DMS153 (cell line): Measurements from ENCODE around the gene EPB41L3.
"Not testable (repeated sequence)": the region's sequence is repeated elsewhere in the genome, so short reads cannot be mapped to it uniquely, and the experiment has no call there.

Experiments
- DNase-seq: peaks from one replicate; lab custom pipeline; 2025; lab: John Stamatoyannopoulos, UW

EPB41L3 gene

DNA sequence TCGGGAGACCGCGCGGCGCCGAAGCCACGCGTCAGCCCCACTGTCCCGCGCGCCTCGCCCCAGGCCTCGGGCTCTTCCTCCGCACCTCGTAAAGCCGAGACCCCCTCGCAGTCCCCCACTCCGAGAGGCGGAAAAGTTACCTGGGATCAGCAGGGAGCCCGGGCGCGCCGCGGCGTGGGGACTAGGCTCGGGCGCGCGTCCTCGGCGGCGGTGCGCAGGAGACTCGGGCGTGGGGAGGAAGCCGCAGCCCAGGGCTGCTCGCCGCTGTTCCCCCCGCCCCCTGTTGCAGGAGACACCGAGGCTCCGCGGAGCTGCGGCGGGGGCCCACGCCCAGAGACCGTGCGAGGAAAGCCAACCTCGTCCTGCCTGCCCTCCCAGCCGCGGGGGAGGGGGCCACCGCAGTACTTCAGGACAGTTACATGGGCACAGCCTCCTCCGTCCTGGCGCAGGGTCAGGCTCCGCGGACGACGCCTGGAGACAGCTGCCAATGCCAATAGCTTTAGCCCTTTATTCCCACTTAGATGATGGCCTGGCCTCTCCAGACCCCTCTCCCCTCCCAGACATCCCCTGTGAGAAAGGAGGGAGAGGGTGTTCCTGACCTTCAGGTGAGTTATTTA, at the start of gene EPB41L3:
Gene EPB41L3, minus strand, starts transcription at position 225 of the 617 bp plus-strand sequence. CDS start 54,814 bp downstream, outside the sequence.
- DNase-seq = no peak

DNA sequence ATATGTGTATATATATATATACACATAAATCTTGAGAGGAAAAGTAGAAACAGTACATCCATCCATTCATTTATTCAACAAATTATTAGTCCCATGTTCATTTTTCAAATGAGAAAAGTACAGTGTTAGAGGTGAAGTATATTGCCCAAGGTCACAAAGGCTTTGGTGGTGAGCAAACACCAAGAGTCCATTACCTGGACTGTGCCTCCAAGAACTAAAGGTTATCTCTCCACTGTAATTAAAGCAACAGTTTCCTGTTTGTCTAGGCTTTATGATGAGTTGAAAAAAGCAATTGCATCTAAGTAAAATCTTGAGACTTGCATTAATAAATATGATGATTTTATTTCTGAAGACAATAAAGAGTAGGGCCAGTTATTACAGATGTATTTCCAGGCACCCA, 44.7 kb upstream of the EPB41L3 start:
- no peak for DNase-seq

DNA sequence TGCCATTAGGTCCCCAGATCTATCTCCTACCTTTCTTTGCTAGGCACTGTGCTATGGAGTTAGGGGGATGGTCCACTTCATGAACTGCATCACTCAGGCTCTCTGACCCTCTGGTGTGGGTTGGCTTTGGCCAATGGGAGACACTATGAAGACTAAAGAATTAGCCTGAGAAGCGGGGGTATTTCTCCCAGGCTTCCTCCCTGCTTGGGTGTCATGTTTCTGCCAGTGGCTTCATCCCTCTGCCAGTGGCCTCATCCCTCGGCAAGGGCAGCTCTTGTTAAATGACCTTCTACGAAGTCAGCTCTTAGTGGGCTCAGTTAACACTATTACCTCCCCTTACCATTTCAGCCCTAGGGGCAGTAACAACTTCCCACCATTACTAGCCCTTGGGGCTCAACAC, 41.9 kb upstream of the EPB41L3 start:
- DNase-seq = no peak

DNA sequence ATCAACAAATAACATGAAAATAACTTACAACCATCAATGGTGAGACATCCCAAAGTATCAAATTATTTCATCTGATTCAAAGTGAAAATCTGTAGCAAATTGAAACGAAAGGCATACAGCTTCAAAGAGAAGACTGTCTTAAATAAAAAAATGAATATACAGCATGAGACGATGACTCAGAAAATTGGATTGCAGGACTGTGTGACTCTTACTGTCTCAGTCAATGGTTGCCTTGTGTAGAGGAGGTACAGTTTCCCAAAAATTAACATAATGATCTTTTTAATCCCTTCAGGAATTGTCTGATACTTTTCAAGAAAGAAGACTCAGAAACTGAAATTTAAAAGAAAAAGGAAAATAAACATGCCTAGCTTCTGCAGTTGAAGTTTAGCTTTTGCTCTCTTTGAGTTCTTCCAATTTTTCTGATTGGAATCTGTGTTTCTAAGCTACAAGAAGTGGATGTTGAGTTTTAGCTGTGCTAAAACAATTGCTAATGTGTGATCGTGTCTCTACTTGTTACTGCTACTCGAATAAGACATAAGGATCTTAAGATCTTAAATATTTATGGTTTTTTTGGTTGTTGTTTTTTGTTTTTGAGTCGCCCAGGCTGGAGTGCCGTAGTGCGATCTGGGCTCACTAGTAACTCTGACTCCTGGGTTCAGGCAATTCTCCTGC, 41.1 kb upstream of the EPB41L3 start:
- no peak for DNase-seq

DNA sequence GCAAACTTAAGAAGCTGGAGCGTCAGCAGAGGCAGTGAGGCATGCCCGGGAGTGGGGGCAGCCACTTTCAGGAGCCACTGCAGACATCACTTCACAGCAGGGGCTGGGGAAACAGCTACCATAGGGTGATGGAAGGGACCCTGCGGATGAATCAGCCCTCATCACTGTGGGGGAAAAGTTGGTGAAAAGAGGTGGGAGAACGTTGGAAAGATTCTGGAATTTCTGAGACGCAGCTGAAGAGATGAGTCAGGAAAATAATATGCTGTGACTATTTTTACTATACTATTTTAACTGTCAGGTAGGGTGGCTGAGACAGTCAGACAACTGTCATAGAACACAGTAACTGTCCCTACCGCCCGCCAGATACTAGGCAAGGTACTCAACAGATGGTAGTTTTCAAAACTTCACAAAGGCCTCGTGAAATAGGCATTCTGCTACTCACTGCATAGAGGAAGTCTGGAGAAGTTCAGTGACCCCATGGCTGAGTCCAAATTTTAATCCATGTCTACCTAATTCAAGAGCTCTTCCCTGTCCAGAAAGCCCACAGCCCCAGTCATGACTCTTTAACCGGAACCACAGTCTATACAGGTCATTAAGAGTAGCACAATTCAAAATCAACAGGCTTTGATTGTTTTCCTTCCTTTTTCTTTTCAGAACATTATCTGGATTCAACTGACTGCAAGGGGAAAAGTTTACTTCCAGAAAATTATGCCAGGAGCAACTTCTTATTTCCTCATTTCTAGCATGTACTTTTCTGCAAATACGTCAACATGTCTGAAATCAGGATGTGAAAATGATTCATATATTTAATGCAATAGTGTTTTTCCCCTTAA, 39.3 kb upstream of the EPB41L3 start:
- no peak for DNase-seq

DNA sequence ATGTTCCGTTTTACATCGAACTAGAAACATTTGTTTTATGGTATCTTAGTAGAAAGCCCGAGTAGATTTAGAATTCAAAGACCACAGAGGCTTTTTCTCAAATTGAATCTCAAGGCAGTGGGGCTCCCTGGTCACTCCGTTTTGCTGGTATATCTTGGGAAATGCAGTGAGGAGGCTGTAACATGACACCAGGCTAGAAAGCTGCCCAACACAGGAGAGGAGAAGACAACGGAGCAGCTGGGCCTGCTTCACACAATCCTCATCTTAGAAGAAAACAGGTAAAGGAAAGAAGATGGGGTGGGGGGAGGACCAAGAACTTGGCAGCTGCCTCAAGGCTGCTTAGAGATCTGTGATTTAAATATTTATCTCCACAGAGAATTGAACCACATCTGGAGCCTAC, 38.3 kb upstream of the EPB41L3 start:
- no peak for DNase-seq

DNA sequence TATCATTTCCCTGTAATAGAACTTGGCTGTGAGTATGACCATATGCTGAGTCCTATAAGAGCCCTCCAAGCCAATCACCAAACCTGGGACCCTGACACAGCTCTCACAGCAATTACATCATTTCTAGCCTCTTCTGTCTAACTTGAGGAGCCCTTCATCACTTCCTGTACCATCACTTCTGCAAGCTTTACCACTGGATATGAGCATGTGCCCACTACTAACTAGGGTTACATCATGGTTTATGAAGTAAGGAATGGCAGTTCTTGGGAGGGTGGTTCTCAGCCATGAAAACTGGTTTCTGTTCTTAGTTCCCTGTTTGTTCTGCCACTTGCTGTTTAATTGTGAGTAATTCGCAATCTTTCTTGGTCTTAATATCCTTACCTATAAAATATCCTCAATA, 31.0 kb upstream of the EPB41L3 start:
- DNase-seq = no peak

DNA sequence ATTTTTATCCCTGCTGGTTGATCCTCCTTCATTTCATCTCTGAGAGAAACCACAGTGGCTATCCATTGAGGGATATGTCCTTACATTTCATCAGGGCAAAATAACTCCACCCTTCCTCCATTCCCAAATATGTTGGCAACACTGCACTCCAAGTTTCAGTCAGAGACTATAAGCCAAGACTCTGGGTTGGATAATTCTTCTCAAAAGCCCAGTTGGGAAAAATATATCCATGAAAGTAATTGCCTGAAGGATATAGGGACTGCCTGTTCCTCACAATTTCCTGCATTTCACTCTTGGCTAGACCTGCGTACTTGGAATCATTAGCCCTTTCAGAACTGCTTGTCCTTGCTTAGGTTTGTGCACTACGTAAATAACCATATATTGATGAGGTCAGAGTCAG, 27.9 kb upstream of the EPB41L3 start:
- no peak for DNase-seq

DNA sequence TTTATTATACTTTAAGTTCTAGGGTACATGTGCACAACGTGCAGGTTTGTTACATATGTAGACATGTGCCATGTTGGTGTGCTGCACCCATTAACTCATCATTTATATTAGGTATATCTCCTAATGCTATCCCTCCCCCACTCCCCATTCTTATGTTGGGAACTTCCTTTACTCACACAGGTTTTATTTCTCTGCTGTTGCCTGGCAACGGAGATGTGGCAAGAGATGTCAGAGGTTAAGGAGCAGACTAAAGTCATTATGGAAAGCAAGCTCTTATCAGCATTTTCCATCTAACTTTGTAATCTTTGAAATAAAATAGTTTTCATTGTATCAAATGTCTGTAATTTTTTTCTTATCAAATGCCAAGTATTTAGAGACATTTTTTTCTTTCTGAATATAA, 26.8 kb upstream of the EPB41L3 start:
- DNase-seq = not testable (repeated sequence)

DNA sequence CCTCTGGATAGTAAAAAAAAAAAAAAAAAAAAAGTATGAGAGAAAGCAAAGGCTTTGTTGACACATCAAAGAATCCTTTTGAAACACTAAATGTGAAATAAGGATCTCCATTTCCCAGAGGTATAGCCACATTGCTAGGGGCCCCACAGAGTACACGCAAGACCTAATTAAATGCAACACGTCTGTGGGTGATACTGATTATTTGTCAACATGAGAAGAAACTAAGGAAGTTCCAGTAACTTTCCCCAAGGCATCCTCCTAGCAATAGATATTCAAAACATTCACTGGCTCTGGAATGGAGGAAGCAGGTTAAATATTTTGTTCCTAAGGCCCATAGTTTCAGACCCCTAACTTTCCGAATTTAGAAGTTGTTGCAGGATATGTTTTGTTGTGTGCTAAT, 24.6 kb upstream of the EPB41L3 start:
- no peak for DNase-seq

DNA sequence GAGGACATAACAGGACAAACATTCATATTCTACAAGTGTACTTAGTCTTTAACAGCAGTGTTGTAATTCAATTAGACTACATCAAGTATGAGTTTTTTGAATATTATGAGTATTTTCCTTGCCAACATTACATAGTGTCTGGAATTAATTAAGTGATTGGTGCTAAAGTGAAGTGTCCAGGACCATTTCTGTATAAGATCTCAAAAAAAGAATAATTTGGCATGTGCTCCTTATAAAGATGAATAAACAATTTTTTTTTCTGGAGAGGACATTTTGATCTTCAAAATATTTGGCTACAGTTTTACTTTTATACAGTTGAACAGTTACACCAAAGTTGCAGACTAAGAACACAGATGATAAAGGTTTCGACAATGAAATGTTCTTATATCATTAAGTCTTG, 15.1 kb upstream of the EPB41L3 start:
- no peak for DNase-seq

DNA sequence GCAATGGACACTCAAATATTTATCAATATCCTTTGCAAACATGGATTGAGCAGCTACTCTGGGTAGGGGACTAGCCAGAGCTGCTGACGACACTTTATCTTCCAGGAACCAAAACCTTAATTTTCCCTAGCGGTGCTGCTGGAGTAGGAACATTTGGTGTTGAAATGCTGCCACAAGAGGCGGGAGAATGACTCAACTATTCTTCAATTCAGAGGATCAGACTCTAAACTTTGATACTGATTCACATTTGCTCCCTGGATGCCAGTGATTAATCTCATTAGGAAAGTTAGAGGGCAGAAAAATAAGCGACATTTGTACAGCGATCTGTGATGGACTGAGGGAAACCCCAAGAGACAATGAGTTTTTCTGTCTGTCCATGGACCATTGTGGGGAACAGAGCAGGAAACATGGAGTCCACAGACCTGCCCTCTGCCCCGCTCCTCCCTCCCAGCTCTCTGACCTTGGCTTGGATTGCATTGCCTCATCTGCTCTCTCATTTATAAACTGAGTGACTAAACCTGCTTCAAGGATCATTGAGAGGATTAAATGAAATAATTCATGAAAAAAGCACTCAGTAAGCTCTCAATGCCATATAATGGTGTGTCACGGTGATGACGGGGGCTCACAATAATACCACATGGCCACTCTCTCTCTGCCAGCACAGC, 12.6 kb upstream of the EPB41L3 start:
- no peak for DNase-seq

DNA sequence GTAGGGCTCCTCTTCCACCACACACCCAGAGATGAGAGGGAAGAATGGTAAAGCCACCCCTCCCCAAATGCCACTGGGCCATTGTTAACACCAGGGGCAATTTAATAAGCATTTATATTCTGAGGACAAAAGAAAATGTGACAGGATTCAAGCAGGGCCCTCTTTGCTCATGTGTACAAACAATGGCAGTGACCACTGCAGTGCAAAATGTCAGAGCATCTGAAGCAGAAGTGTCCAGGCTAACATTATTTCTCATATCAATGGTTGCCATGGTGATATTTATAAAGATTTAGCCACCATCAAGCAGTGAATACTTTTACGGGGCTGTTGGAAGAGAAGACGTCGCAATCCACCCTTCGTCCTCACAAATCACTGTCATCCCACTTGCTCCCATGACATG, 10.8 kb upstream of the EPB41L3 start:
- no peak for DNase-seq

DNA sequence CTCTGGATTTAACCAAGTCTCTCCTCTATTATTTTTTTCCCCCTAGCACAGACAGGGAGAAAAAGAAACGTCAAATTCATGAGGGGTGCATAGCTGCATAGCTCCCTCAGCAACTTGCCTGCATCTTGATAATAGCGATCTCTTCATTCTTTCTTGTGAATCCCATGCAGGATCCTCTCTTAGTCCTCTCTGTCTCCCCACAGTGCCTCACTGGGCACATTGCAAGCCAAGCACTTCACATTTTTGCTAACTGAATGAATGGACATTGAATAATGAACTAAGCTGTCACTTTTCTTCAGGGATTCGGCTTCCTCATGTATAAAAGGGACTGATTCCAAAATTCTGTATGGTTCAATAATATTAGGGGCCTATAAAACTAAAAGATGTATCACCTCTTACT, 2.9 kb upstream of the EPB41L3 start:
- no peak for DNase-seq

DNA sequence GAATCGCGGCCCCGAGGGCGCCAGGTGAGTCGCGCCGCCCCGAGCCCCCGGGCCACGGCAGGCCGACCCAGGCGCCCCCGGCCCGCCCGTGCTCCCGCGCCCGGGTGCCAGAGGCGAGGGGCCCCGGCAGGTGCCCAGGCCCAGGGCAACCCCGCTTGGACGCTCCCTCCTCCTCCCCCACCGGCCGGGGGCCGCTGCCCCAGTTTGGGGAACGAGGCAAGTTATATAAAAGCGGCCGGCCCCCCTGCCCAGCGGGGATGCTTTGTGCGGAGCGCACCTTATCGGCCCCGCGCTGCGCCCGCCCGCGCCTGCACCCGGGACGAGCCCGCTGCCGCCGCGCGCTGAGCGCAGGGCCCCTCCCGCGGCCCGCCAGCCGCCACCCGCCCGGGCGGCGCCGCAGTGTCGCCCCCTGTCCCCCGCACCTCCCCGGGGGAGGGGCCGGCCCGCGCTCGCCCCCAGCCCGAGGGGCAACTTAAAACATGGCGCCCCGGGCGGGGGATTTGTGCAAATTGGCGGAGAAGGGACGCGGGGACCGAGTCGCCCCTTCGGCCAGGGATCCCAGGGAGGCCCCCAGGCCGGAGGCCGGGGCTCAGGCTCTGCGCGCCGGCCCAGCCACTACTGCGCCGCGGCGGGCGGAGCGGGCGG, 639 bp downstream of the EPB41L3 start:
- DNase-seq = no peak

DNA sequence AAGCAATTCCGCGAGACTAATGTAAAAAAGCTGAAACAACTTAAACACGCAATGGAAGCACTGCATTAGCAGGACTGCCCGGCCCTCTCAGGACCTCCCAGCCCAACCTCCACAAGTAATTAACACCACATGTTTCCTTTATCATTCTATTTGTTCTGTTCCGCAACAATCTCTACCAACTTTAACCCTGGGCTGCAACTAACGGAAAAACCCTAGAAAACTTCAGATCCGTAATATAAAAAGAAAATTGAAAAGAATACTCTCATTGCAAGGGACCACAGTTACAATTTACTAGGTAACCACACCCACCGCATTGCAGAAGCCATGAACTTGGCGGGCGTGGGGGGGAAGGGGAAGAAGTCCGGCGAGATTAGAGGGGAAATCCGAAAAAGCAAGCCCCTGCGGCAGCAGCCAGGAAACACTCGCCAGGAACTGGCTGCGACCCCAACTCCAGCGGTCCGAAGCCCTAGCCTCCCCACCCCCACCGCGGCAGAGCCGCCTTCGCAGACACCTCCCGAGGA, 1.2 kb downstream of the EPB41L3 start:
- DNase-seq = no peak

DNA sequence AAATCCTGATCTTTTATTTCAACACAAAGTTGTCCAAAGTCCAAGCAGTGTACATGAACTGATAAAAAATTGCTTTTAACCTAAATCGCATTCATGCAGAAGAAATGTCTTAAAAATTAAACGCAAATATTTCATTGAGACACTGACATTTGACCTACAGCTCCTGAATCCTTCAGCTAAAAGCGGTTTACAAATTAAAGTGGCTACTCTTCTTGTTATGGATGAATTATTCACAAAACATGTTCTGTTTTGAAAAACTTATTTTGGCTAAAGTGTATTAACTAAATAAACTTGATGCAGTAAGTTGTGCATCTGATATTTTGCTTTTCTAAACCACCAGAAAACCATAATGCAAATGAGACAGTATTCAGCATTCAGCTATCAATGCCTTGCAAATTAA, 2.2 kb downstream of the EPB41L3 start:
- no peak for DNase-seq

DNA sequence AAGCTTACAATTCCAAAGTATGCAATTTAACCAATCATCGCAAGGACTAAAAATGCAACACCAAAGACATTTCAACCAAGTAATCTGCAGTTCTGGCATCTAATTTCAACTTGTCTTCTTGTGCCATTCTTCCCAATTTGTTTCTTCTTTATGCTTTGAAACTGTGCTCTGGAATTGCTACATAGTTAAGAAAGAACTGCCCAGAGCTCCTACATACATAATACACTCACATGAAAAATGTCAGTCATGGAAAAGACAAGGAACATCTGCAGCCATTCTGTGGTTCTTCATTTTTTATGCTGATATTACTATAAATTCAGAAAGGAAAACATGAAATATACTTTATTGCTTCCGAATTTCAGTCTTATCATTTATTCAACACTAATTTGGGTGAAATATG, 4.4 kb downstream of the EPB41L3 start:
- DNase-seq = no peak

DNA sequence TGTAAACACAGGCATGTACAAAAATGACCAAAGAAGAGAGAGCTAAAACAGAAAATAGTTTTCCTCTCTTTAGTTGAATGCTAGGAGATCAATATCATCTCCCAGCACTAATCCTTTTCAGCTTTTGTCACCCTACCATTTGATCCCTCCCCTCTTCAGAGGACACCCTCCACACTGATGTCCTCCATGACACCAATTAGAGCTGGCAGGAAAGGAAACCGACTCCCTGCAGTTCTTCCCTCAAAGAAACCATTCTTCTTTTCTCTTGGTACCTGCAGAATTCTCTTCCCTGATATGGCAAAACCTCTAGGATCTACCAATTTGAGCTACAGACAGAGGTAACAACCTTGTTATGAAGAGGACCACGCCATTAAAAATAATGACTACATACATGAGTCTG, 5.3 kb downstream of the EPB41L3 start:
- no peak for DNase-seq

DNA sequence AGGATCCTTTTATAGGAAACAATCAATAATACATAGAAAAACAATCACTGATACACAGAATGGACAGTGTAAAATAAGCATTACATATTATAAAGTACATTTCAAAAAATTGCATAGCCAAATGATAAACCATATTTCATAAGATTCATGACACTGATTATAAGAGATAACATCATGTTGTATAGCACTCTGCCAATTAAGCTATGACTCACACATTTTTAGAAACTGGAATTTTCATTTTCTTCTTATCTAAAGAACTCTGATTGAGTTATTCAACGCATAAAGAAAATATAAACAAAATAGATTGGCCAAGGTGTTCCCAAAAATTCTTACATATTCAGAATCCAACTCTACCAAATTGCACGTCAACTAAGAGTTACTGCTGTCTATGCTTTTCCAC, 5.9 kb downstream of the EPB41L3 start:
- DNase-seq = no peak

DNA sequence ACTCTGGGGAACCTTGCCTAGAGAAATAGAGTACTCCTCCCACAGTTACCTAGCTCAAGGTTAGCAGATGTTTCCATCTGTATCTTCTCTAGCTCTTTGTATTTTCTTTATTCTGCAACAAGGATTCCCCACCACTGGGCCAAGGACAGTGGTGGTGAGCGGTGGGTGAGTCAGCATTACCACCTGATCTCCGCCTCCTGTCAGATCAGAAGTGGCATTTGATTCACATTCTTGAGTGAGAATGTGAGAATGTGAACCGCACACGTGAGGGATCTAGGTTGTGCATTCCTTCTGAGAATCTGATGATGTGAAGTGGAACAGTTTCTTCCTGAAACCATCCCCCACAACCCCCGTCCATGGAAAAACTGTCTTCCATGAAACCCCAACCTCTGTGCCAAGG, 9.0 kb downstream of the EPB41L3 start:
- DNase-seq = no peak

DNA sequence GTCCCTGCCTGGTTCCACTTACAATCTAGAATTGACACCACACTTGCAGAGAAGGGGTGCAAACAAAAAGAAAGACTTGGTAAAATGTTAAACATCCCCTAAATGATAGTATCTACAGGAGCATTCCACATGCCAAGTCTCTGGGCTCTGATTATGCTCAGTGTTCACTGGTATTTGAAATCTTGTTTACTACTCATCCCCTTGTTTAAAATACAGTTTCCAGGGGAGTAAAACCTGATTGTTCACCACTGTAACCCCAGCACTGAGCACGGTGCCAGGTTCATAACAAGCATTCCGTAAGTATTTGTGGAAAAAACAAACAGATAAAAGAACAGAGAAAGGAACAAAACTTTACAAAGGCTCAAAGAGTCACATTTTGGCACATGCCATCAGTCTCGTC, 11.7 kb downstream of the EPB41L3 start:
- no peak for DNase-seq
